ENCODE data around the gene KRTAP5-9. TPM values are rescaled to one million over a fixed set of nuclear protein-coding genes. Genes with fewer than 3 reads are reported as not detected.

The KRTAP5-9 gene
- total RNA-seq, 1 donor from 2014 or later, result 0.53 TPM

DNA sequence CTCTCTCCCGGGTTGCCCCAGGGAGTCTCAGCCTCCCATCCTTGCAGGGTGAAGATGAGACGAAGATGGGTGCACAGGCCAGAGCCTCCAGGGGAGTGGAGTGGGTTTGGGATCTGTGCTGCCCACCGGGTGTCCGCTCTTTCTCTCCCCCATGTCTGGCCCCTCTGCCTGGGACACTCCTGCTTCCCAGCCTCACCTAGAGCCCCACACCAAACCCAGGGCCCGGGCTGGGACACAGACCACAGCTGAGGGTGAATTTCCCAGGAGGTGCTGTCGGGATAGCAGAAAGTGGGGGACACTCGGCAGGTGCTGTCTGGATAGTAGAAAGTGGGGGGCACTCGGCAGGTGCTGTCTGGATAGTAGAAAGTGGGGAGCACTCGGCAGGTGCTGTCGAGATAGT lies 46.2 kb upstream of the KRTAP5-9 start:
- Mint-ChIP-seq H3K27ac (no peak overlapping the region), H3K27me3 (no peaks in the 10 kb centered on the region), H3K36me3 (ENCODE audit: low read depth) (peaks cover 82% of the 10 kb centered on the region), H3K4me3 (no peak overlapping the region), H3K4me1 (peaks cover 1% of the 10 kb centered on the region), H3K9me3 (peaks cover 4% of the 10 kb centered on the region)
- intact Hi-C loops (cut with micrococcal nuclease), result no loop called here
- POLR2A ChIA-PET, result no interaction called here
- peak; percentile 5 for DNase-seq
- CTCF ChIA-PET, result no interaction called here
- ATAC-seq (ENCODE audit: low read depth), result no peak
- TF ChIP-seq, protein P1, sequence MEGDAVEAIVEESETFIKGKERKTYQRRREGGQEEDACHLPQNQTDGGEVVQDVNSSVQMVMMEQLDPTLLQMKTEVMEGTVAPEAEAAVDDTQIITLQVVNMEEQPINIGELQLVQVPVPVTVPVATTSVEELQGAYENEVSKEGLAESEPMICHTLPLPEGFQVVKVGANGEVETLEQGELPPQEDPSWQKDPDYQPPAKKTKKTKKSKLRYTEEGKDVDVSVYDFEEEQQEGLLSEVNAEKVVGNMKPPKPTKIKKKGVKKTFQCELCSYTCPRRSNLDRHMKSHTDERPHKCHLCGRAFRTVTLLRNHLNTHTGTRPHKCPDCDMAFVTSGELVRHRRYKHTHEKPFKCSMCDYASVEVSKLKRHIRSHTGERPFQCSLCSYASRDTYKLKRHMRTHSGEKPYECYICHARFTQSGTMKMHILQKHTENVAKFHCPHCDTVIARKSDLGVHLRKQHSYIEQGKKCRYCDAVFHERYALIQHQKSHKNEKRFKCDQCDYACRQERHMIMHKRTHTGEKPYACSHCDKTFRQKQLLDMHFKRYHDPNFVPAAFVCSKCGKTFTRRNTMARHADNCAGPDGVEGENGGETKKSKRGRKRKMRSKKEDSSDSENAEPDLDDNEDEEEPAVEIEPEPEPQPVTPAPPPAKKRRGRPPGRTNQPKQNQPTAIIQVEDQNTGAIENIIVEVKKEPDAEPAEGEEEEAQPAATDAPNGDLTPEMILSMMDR (IDR thresholded peaks at IDR 0.05), result no peak

DNA sequence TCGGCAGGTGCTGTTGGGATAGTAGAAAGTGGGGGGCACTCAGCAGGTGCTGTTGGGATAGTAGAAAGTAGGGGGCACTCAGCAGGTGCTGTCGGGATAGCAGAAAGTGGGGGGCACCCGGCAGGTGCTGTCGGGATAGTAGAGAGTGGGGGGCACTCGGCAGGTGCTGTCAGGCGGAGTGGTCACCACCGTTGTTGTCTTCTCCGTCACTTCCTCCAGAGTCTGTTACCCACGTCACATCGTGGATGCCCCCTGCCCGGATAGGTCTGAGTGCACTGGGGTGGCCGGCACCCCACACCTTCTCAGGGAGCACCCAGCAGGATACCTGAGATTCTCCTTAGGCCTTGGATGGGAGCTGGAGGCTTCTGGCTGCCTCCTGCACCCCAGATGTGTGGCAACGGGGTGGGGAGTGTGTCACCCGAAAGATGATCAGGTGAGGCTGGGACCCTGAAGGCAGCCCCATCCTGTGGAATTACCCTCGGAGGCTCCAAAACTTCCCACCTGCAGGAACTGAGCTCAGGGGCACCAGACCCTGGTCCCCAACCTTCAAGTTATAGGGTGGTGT lies 45.3 kb upstream of the KRTAP5-9 start:
- POLR2A ChIA-PET, result no interaction called here
- Mint-ChIP-seq H3K9me3 (peaks cover 6% of the 10 kb centered on the region), H3K27ac (no peak overlapping the region), H3K27me3 (no peaks in the 10 kb centered on the region), H3K4me1 (peaks cover 1% of the 10 kb centered on the region), H3K36me3 (ENCODE audit: low read depth) (peaks cover 76% of the 10 kb centered on the region), H3K4me3 (no peak overlapping the region)
- DNase-seq (no peak), ATAC-seq (ENCODE audit: low read depth) (no peak)
- CTCF ChIA-PET, result no interaction called here
- intact Hi-C loops (cut with micrococcal nuclease), result no loop called here
- TF ChIP-seq, protein P1 (IDR thresholded peaks at IDR 0.05), result no peak

DNA sequence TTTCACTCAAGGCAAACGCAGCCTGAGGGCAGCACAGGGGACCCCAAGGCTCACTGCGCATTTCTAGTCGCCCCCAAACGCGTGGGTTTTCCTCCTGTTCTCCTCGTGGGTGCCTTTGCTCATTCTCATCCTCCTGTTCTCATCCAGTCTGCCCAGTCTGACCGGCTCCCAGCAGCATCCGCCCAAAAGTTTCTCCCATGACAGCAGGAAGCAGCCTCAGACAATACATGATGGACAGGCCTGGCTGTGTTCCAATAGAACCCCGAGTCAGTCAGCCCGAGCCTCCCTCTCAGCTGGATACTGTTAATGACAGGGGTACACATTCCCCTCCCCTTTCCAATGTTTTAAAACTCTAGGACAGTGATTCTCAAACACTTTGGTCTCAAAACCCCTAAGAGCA lies 43.7 kb upstream of the KRTAP5-9 start:
- Mint-ChIP-seq H3K4me3 (no peak overlapping the region), H3K9me3 (peaks cover 20% of the 10 kb centered on the region), H3K27me3 (no peaks in the 10 kb centered on the region), H3K4me1 (peaks cover 1% of the 10 kb centered on the region), H3K27ac (no peak overlapping the region), H3K36me3 (ENCODE audit: low read depth) (peaks cover 61% of the 10 kb centered on the region)
- intact Hi-C loops (cut with micrococcal nuclease), result no loop called here
- ATAC-seq (ENCODE audit: low read depth) (no peak), DNase-seq (no peak)
- TF ChIP-seq, protein P1 (IDR thresholded peaks at IDR 0.05), result no peak
- CTCF ChIA-PET, result no interaction called here
- POLR2A ChIA-PET, result no interaction called here

DNA sequence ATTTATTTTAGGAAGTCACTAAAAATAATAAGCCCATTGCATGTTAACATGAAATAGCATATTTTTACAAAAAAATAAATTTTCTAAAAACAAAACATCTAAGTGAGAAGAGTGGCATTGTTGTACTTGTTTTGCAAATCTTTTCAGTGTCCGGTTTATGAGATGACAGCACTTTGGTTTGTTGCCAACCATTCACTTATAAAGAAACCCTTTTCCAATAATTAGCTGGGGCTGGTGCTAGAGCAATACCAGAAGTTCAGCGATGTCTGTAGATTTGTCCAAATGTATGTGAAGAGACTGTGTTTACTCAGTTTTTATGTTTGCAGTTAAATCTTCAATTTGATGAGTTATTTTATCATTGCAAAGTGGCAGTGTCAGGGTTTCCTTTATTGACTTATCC lies 43.2 kb upstream of the KRTAP5-9 start:
- no peak overlapping the region for H3K27ac Mint-ChIP-seq
- POLR2A ChIA-PET, result no interaction called here

DNA sequence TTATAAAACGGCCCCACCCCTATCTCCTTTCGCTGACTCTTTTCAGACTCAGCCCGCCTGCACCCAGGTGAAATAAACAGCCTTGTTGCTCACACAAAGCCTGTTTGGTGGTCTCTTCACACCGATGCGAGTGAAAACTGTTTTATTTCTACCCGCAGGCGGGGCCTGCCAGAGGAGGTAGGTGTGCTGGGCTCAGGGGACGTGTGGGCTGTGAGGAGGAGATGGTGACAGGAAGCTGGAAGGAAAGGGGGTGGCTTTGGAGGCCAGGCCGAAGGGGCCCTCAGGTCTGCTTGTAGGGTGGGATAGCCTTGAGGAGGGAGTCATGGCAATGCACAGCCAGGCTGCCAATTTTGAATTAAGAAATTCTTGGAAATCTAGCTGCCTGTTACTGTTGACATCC lies 42.4 kb upstream of the KRTAP5-9 start:
- Mint-ChIP-seq H3K4me1 (peaks cover 1% of the 10 kb centered on the region), H3K9me3 (peaks cover 26% of the 10 kb centered on the region), H3K27ac (no peak overlapping the region), H3K36me3 (ENCODE audit: low read depth) (peaks cover 50% of the 10 kb centered on the region), H3K4me3 (no peak overlapping the region), H3K27me3 (no peaks in the 10 kb centered on the region)
- ChIA-PET CTCF (no interaction called here), POLR2A (no interaction called here)
- ATAC-seq (ENCODE audit: low read depth), result no peak
- intact Hi-C loops (cut with micrococcal nuclease), result no loop called here
- no peak for DNase-seq
- TF ChIP-seq, protein P1 (IDR thresholded peaks at IDR 0.05), result no peak

More for the DNA sequence above, 43.2 kb upstream of the KRTAP5-9 start:
- H3K4me1 Mint-ChIP-seq, result peaks cover 1% of the 10 kb centered on the region
- no peak for ATAC-seq (ENCODE audit: low read depth)
- no peaks in the 10 kb centered on the region for H3K27me3 Mint-ChIP-seq
- TF ChIP-seq, protein P1 (IDR thresholded peaks at IDR 0.05), result no peak
- CTCF ChIA-PET, result no interaction called here
- H3K4me3 Mint-ChIP-seq, result no peak overlapping the region
- peaks cover 57% of the 10 kb centered on the region for H3K36me3 Mint-ChIP-seq (ENCODE audit: low read depth)
- intact Hi-C loops (cut with micrococcal nuclease), result no loop called here
- no peak for DNase-seq
- peaks cover 24% of the 10 kb centered on the region for H3K9me3 Mint-ChIP-seq
